GM23338 (cell line): ENCODE data around the gene ZNF397. TPM values are rescaled to one million over a fixed set of nuclear protein-coding genes. Genes with fewer than 3 reads are reported as not detected.
A peak's percentile ranks its signal among the peaks of the same experiment; 100 is the strongest.

ENCODE experiments used
- ATAC-seq: fragments of 200-7000 bp; cut with Tn5 transposase; 3 replicates; pipeline ENCODE4 v1.9.1; 2020
- DNase-seq: peaks from one replicate; pipeline ENCODE4 v3.0.0-alpha.2; 2015; ENCODE audit warnings: low spot score
- H2AFZ ChIP-seq: fragments of 200-600 bp; sonication (generic); 2 replicates; pipeline ENCODE4 v1.8.0; 2016; ENCODE audit warnings: antibody characterized with exemption, mild to moderate bottlenecking, moderate library complexity
- H3F3A ChIP-seq: fragments of 200-600 bp; sonication (generic); replicated peaks from 2 replicates; pipeline ENCODE4 v1.8.0; 2017; ENCODE audit warnings: antibody characterized with exemption, mixed run types, low read depth
- H3K27ac ChIP-seq: fragments of 200-600 bp; sonication (generic); 2 replicates; pipeline ENCODE4 v1.6.1; 2016; ENCODE audit warnings: low read depth
- H3K27me3 ChIP-seq: fragments of 200-600 bp; sonication (generic); 2 replicates; pipeline ENCODE4 v1.8.0; 2016; ENCODE audit warnings: mild to moderate bottlenecking, mixed run types, moderate library complexity; ENCODE audit not compliant: insufficient read depth
- H3K36me3 ChIP-seq: fragments of 200-600 bp; sonication (generic); 2 replicates; pipeline ENCODE4 v1.8.0; 2016; ENCODE audit warnings: mild to moderate bottlenecking; ENCODE audit not compliant: insufficient read depth
- H3K4me1 ChIP-seq: fragments of 200-600 bp; sonication (generic); 2 replicates; pipeline ENCODE4 v1.8.0; 2016; ENCODE audit warnings: mild to moderate bottlenecking, moderate library complexity; ENCODE audit not compliant: insufficient read depth
- H3K4me2 ChIP-seq: fragments of 200-600 bp; sonication (generic); 2 replicates; pipeline ENCODE4 v1.7.1; 2017; ENCODE audit warnings: mixed run types
- H3K4me3 ChIP-seq: fragments of 200-600 bp; sonication (generic); 2 replicates; pipeline ENCODE4 v1.6.1; 2016; ENCODE audit warnings: mixed run types
- H3K79me2 ChIP-seq: fragments of 200-600 bp; sonication (generic); replicated peaks from 2 replicates; pipeline ENCODE4 v1.8.0; 2017; ENCODE audit warnings: mild to moderate bottlenecking; ENCODE audit not compliant: insufficient read depth
- H3K9me2 ChIP-seq: fragments of 200-600 bp; sonication (generic); 2 replicates; pipeline ENCODE4 v1.8.0; 2017; ENCODE audit not compliant: insufficient read depth
- H4K20me1 ChIP-seq: fragments of 200-600 bp; sonication (generic); replicated peaks from 2 replicates; pipeline ENCODE4 v1.8.0; 2017; ENCODE audit warnings: mild to moderate bottlenecking; ENCODE audit not compliant: insufficient read depth
- H3K27ac Mint-ChIP-seq: 2 replicates; pipeline ENCODE4 v1.8.0; 2020; ENCODE audit warnings: inconsistent platforms, mild to moderate bottlenecking, moderate library complexity, mixed read lengths
- H3K27me3 Mint-ChIP-seq: 3 replicates; pipeline ENCODE4 v1.8.0; 2022; ENCODE audit warnings: low read depth, mild to moderate bottlenecking, moderate library complexity, mixed read lengths, inconsistent platforms; ENCODE audit not compliant: insufficient read depth, poor library complexity
- H3K36me3 Mint-ChIP-seq: 3 replicates; pipeline ENCODE4 v1.8.0; 2021; ENCODE audit warnings: low read depth, mild to moderate bottlenecking, inconsistent platforms, moderate library complexity, mixed read lengths
- H3K4me1 Mint-ChIP-seq: 3 replicates; pipeline ENCODE4 v1.8.0; 2020; ENCODE audit warnings: mild to moderate bottlenecking, inconsistent platforms, mixed read lengths
- H3K4me3 Mint-ChIP-seq: 3 replicates; pipeline ENCODE4 v1.8.0; 2021; ENCODE audit warnings: moderate library complexity, mild to moderate bottlenecking, inconsistent platforms, mixed read lengths
- H3K9me3 Mint-ChIP-seq: 3 replicates; pipeline ENCODE4 v1.8.0; 2020; ENCODE audit warnings: moderate library complexity, mild to moderate bottlenecking, inconsistent platforms, mixed read lengths
- polyA plus RNA-seq: library from polyadenylated mRNA; unstranded; fragments of >200 nt; fragmentation: Nextera tagmentation; extraction: Ambion mirVana; gene quantifications from 2 replicates; pipeline ENCODE4 v1.2.1, GENCODE V29; 2016
- total RNA-seq: library from RNA; depleted of rRNA; stranded (reverse); fragments of >200 nt; shearing (Covaris generic); gene quantifications from 2 replicates; pipeline ENCODE4 v1.2.3, GENCODE V29; 2014
- TF ChIP-seq, protein P1 (sequence below): fragments of 250-450 bp; sonication (Bioruptor Pico); IDR thresholded peaks from 2 replicates; pipeline ENCODE4 v1.5.0; 2020; ENCODE audit warnings: mild to moderate bottlenecking, moderate library complexity
- TF ChIP-seq, protein P2 (sequence below): IDR thresholded peaks from one replicate; pipeline ENCODE4 v1.6.1; 2018; ENCODE audit warnings: antibody characterized with exemption; ENCODE audit not compliant: unreplicated experiment
- TF ChIP-seq, protein P3 (sequence below): IDR thresholded peaks from 2 replicates; pipeline ENCODE4 v1.6.1; 2016; ENCODE audit warnings: antibody characterized with exemption
- TF ChIP-seq, protein P4 (sequence below), 2 experiments: fragments of 200-600 bp in 1 of 2; sonication (generic) in 1 of 2; conservative IDR thresholded peaks; 2 replicates each; pipeline versions ENCODE4 v1.5.1 to v1.6.1; 2016 to 2017; ENCODE audit warnings: antibody characterized with exemption in 2 of 2, low read depth in 2 of 2, mild to moderate bottlenecking in 2 of 2, moderate library complexity in 1 of 2

Gene ZNF397
- total and polyA plus RNA-seq, 2 experiments from 2014 or later = 19.1 to 48.6 TPM

DNA sequence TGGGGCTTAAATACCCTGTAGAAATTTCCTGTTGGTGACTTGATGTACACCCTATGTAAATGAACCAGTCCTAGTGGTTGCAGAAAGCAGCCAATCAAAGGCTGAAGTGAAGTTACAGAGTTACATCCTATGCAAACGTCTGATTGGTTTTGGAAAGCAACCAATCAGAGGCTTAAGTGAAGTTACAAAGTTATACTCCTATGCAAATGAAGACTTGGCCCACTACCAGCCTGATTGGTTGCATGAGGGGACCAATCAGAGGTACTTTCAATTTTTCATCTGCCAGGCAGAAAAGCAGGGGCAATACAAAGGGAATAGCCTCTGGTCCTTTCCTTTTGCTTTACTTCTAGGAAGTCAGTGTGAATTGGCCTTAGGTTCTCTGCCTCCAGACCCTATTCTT, 13.6 kb upstream of the ZNF397 start (continued):
- TF ChIP-seq, protein P1, sequence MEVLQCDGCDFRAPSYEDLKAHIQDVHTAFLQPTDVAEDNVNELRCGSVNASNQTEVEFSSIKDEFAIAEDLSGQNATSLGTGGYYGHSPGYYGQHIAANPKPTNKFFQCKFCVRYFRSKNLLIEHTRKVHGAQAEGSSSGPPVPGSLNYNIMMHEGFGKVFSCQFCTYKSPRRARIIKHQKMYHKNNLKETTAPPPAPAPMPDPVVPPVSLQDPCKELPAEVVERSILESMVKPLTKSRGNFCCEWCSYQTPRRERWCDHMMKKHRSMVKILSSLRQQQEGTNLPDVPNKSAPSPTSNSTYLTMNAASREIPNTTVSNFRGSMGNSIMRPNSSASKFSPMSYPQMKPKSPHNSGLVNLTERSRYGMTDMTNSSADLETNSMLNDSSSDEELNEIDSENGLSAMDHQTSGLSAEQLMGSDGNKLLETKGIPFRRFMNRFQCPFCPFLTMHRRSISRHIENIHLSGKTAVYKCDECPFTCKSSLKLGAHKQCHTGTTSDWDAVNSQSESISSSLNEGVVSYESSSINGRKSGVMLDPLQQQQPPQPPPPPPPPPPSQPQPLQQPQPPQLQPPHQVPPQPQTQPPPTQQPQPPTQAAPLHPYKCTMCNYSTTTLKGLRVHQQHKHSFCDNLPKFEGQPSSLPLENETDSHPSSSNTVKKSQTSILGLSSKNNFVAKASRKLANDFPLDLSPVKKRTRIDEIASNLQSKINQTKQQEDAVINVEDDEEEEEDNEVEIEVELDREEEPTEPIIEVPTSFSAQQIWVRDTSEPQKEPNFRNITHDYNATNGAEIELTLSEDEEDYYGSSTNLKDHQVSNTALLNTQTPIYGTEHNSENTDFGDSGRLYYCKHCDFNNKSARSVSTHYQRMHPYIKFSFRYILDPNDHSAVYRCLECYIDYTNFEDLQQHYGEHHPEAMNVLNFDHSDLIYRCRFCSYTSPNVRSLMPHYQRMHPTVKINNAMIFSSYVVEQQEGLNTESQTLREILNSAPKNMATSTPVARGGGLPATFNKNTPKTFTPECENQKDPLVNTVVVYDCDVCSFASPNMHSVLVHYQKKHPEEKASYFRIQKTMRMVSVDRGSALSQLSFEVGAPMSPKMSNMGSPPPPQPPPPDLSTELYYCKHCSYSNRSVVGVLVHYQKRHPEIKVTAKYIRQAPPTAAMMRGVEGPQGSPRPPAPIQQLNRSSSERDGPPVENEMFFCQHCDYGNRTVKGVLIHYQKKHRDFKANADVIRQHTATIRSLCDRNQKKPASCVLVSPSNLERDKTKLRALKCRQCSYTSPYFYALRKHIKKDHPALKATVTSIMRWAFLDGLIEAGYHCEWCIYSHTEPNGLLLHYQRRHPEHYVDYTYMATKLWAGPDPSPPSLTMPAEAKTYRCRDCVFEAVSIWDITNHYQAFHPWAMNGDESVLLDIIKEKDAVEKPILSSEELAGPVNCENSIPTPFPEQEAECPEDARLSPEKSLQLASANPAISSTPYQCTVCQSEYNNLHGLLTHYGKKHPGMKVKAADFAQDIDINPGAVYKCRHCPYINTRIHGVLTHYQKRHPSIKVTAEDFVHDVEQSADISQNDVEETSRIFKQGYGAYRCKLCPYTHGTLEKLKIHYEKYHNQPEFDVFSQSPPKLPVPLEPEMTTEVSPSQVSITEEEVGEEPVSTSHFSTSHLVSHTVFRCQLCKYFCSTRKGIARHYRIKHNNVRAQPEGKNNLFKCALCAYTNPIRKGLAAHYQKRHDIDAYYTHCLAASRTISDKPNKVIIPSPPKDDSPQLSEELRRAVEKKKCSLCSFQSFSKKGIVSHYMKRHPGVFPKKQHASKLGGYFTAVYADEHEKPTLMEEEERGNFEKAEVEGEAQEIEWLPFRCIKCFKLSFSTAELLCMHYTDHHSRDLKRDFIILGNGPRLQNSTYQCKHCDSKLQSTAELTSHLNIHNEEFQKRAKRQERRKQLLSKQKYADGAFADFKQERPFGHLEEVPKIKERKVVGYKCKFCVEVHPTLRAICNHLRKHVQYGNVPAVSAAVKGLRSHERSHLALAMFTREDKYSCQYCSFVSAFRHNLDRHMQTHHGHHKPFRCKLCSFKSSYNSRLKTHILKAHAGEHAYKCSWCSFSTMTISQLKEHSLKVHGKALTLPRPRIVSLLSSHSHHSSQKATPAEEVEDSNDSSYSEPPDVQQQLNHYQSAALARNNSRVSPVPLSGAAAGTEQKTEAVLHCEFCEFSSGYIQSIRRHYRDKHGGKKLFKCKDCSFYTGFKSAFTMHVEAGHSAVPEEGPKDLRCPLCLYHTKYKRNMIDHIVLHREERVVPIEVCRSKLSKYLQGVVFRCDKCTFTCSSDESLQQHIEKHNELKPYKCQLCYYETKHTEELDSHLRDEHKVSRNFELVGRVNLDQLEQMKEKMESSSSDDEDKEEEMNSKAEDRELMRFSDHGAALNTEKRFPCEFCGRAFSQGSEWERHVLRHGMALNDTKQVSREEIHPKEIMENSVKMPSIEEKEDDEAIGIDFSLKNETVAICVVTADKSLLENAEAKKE (CRISPR knock-in tag) = no peak

DNA sequence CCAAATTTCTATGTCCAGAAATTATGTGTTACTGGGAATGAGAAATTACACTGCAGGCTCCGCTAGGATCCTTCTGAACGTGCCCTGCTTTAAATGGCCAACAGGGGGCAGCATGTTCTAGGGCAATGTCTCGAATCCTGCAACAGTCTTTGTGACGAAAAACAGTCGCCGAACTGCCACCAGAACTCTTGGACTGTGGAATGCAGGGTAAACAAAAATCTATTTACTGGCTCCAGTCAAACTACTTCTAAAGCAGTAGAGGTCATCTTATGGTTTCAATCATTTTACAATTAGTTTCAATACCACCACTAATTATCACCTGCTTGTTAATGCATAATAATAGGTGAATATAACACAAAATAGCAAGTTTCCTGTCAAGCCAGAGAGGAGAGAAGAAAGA, 9.8 kb upstream of the ZNF397 start:
- Histone ChIP-seq H3K4me1 (no peaks in the 10 kb centered on the region), H3K36me3 (no peaks in the 10 kb centered on the region), H3K4me2 (peak overlapping the region; percentile 10; the same call in 1 of the 2 replicates), H3K27me3 (no peaks in the 10 kb centered on the region), H3K79me2 (no peaks in the 10 kb centered on the region), H3K9me2 (no peaks in the 10 kb centered on the region), H3K27ac (no peak overlapping the region), H3K4me3 (no peak overlapping the region), H4K20me1 (no peaks in the 10 kb centered on the region), H3F3A (no peaks in the 10 kb centered on the region), H2AFZ (no peak overlapping the region)
- no peak overlapping the region; the same call in 1 of the 2 replicates for H3K27ac Mint-ChIP-seq
- peak; percentile 88 for ATAC-seq
- no peaks in the 10 kb centered on the region for H3K36me3 Mint-ChIP-seq
- no peaks in the 10 kb centered on the region for H3K27me3 Mint-ChIP-seq
- no peaks in the 10 kb centered on the region for H3K9me3 Mint-ChIP-seq
- H3K4me3 Mint-ChIP-seq = peak overlapping the region; percentile 38; the same call in 1 of the 3 replicates
- TF ChIP-seq, protein P2, sequence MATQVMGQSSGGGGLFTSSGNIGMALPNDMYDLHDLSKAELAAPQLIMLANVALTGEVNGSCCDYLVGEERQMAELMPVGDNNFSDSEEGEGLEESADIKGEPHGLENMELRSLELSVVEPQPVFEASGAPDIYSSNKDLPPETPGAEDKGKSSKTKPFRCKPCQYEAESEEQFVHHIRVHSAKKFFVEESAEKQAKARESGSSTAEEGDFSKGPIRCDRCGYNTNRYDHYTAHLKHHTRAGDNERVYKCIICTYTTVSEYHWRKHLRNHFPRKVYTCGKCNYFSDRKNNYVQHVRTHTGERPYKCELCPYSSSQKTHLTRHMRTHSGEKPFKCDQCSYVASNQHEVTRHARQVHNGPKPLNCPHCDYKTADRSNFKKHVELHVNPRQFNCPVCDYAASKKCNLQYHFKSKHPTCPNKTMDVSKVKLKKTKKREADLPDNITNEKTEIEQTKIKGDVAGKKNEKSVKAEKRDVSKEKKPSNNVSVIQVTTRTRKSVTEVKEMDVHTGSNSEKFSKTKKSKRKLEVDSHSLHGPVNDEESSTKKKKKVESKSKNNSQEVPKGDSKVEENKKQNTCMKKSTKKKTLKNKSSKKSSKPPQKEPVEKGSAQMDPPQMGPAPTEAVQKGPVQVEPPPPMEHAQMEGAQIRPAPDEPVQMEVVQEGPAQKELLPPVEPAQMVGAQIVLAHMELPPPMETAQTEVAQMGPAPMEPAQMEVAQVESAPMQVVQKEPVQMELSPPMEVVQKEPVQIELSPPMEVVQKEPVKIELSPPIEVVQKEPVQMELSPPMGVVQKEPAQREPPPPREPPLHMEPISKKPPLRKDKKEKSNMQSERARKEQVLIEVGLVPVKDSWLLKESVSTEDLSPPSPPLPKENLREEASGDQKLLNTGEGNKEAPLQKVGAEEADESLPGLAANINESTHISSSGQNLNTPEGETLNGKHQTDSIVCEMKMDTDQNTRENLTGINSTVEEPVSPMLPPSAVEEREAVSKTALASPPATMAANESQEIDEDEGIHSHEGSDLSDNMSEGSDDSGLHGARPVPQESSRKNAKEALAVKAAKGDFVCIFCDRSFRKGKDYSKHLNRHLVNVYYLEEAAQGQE = no peak
- TF ChIP-seq, protein P3, sequence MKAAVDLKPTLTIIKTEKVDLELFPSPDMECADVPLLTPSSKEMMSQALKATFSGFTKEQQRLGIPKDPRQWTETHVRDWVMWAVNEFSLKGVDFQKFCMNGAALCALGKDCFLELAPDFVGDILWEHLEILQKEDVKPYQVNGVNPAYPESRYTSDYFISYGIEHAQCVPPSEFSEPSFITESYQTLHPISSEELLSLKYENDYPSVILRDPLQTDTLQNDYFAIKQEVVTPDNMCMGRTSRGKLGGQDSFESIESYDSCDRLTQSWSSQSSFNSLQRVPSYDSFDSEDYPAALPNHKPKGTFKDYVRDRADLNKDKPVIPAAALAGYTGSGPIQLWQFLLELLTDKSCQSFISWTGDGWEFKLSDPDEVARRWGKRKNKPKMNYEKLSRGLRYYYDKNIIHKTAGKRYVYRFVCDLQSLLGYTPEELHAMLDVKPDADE = no peak
- TF ChIP-seq, protein P4, sequence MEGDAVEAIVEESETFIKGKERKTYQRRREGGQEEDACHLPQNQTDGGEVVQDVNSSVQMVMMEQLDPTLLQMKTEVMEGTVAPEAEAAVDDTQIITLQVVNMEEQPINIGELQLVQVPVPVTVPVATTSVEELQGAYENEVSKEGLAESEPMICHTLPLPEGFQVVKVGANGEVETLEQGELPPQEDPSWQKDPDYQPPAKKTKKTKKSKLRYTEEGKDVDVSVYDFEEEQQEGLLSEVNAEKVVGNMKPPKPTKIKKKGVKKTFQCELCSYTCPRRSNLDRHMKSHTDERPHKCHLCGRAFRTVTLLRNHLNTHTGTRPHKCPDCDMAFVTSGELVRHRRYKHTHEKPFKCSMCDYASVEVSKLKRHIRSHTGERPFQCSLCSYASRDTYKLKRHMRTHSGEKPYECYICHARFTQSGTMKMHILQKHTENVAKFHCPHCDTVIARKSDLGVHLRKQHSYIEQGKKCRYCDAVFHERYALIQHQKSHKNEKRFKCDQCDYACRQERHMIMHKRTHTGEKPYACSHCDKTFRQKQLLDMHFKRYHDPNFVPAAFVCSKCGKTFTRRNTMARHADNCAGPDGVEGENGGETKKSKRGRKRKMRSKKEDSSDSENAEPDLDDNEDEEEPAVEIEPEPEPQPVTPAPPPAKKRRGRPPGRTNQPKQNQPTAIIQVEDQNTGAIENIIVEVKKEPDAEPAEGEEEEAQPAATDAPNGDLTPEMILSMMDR (conservative IDR thresholded peaks at IDR 0.05; ENCODE audit: low read depth in 2 of 2) = peak; percentile 92 to 95
- H3K4me1 Mint-ChIP-seq = peaks cover 3% of the 10 kb centered on the region; the same call in 2 of the 3 replicates
- peak; percentile 88 for DNase-seq
